GM23338 (cell line): ENCODE results near the gene SF3B1.

Experiments used
- CREB1 ChIP-seq: fragments of 250-450 bp; sonication (Bioruptor Pico); IDR thresholded peaks from 2 replicates; pipeline ENCODE4 v1.5.0; 2020; ENCODE audit warnings: low read depth, mild to moderate bottlenecking, moderate library complexity
- EZH2 ChIP-seq: fragments of 200-600 bp; sonication (generic); IDR thresholded peaks from one replicate; pipeline ENCODE4 v1.8.0; 2017; ENCODE audit warnings: antibody characterized with exemption, mild to moderate bottlenecking, low read depth; ENCODE audit not compliant: unreplicated experiment
- EZH2phosphoT487 ChIP-seq: fragments of 200-600 bp; sonication (generic); IDR thresholded peaks from one replicate; pipeline ENCODE4 v1.8.1; 2018; ENCODE audit warnings: antibody characterized with exemption; ENCODE audit not compliant: unreplicated experiment
- POLR2AphosphoS5 ChIP-seq: IDR thresholded peaks from 2 replicates; pipeline ENCODE4 v1.6.1; 2016; ENCODE audit warnings: antibody characterized with exemption, low read depth
- STAT1 ChIP-seq: IDR thresholded peaks from one replicate; pipeline ENCODE4 v1.6.1; 2016; ENCODE audit warnings: antibody characterized with exemption; ENCODE audit not compliant: unreplicated experiment
- TF ChIP-seq, protein P1 (sequence below), 2 experiments: fragments of 200-600 bp in 1 of 2; sonication (generic) in 1 of 2; conservative IDR thresholded peaks; 2 replicates each; pipeline versions ENCODE4 v1.5.1 to v1.6.1; 2016 to 2017; ENCODE audit warnings: antibody characterized with exemption in 2 of 2, low read depth in 2 of 2, mild to moderate bottlenecking in 2 of 2, moderate library complexity in 1 of 2
- TF ChIP-seq, protein P2 (sequence below): IDR thresholded peaks from 2 replicates; pipeline ENCODE4 v1.6.1; 2016; ENCODE audit warnings: antibody characterized with exemption
- TF ChIP-seq, protein P3 (sequence below): IDR thresholded peaks from one replicate; pipeline ENCODE4 v1.6.1; 2018; ENCODE audit warnings: antibody characterized with exemption; ENCODE audit not compliant: unreplicated experiment

DNA sequence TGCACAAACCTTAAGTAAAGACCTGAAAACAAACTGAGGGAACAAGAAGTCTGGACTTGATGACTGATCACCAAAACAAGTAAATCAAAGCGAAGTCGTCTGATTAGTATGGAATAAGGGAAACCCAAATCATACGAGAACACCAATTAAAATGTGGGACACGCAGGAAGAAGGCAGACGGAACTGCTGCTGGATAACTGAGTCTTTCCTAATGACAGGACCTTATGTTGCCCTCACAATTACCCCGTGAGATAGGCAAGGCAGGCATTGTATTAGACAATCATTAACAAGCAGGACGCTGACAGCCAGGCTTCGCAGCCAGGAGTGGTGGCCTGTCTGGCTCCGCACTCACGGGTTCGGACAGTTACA is 17.9 kb upstream of the SF3B1 start:
- TF ChIP-seq, protein P1, sequence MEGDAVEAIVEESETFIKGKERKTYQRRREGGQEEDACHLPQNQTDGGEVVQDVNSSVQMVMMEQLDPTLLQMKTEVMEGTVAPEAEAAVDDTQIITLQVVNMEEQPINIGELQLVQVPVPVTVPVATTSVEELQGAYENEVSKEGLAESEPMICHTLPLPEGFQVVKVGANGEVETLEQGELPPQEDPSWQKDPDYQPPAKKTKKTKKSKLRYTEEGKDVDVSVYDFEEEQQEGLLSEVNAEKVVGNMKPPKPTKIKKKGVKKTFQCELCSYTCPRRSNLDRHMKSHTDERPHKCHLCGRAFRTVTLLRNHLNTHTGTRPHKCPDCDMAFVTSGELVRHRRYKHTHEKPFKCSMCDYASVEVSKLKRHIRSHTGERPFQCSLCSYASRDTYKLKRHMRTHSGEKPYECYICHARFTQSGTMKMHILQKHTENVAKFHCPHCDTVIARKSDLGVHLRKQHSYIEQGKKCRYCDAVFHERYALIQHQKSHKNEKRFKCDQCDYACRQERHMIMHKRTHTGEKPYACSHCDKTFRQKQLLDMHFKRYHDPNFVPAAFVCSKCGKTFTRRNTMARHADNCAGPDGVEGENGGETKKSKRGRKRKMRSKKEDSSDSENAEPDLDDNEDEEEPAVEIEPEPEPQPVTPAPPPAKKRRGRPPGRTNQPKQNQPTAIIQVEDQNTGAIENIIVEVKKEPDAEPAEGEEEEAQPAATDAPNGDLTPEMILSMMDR (conservative IDR thresholded peaks at IDR 0.05; ENCODE audit: low read depth in 2 of 2): no peak
- no peak for TF ChIP-seq POLR2AphosphoS5
- no peak for TF ChIP-seq EZH2
- no peak for TF ChIP-seq EZH2phosphoT487
- no peak for TF ChIP-seq CREB1
- TF ChIP-seq, protein P2, sequence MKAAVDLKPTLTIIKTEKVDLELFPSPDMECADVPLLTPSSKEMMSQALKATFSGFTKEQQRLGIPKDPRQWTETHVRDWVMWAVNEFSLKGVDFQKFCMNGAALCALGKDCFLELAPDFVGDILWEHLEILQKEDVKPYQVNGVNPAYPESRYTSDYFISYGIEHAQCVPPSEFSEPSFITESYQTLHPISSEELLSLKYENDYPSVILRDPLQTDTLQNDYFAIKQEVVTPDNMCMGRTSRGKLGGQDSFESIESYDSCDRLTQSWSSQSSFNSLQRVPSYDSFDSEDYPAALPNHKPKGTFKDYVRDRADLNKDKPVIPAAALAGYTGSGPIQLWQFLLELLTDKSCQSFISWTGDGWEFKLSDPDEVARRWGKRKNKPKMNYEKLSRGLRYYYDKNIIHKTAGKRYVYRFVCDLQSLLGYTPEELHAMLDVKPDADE: no peak
- no peak for TF ChIP-seq STAT1
- TF ChIP-seq, protein P3, sequence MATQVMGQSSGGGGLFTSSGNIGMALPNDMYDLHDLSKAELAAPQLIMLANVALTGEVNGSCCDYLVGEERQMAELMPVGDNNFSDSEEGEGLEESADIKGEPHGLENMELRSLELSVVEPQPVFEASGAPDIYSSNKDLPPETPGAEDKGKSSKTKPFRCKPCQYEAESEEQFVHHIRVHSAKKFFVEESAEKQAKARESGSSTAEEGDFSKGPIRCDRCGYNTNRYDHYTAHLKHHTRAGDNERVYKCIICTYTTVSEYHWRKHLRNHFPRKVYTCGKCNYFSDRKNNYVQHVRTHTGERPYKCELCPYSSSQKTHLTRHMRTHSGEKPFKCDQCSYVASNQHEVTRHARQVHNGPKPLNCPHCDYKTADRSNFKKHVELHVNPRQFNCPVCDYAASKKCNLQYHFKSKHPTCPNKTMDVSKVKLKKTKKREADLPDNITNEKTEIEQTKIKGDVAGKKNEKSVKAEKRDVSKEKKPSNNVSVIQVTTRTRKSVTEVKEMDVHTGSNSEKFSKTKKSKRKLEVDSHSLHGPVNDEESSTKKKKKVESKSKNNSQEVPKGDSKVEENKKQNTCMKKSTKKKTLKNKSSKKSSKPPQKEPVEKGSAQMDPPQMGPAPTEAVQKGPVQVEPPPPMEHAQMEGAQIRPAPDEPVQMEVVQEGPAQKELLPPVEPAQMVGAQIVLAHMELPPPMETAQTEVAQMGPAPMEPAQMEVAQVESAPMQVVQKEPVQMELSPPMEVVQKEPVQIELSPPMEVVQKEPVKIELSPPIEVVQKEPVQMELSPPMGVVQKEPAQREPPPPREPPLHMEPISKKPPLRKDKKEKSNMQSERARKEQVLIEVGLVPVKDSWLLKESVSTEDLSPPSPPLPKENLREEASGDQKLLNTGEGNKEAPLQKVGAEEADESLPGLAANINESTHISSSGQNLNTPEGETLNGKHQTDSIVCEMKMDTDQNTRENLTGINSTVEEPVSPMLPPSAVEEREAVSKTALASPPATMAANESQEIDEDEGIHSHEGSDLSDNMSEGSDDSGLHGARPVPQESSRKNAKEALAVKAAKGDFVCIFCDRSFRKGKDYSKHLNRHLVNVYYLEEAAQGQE: no peak
